ENCODE results near the gene ETV6.

The ETV6 gene

DNA sequence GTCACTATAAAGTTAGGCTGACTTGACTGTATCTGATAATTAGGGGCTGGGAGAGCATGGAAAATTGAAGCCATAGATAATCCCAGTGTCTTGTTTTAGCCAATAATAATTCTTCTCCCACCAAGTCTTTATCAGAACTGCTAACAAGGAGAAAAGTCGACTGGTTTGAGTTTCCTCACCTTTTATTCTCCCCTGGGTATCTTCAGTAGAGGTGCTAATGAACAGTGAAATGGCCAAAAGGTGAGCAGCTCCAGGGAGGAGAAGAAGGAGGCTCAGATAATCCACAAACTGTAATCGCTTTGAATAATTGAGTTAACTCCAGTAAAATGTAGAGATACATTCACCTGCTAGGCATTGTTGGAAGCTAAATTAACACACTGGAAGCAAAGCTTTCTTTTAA lies 72.6 kb downstream of the ETV6 start:
- no peak for DNase-seq

DNA sequence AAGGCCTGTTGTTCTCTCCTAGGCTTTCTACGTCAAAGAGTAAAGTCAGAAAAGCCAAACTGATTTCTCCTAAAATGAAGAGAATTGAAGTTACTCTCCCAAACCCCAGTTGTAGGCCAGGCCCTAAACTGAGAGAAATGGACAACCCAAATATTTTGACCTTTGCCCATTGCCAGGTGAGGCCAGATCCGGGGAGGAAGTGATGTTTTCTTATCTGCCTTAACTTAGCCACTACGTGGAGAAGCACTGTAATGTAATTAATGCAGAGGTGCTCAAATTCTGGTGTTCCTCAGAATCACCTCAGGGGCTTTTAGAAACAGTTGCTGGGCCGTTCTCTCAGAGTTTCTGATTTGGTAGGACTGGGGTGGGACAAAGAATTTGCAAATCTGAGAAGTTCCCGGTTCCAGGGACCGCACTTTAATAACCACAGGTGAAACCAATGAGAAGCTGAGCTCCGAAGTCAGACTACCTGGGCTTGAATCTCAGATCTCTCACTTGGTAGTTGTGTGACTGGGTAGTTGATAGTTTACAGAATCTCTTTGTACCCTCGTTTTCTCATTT lies 73.2 kb downstream of the ETV6 start:
- no peak for DNase-seq

DNA sequence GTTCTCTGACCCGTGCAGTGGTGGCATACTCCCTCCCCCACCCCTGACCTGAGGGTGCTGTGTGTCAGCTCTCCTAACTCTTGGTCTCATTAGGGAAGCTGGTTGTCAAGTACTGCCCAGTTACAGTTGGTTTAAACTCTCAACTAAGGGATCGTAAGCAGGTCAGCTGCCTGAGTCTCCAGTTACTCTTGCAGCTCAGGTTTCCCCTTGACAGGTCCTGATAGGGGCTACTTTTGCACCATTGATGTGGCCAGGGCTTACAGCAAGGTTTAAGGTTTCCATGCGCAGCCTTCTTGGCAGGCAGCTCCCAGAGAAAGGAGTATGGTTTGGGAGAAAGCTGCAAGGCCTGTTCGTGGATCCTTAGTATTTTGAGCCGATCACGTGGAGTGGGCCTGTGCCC lies 74.5 kb downstream of the ETV6 start:
- peak in 1 of 2 experiments; percentile 38 for DNase-seq

DNA sequence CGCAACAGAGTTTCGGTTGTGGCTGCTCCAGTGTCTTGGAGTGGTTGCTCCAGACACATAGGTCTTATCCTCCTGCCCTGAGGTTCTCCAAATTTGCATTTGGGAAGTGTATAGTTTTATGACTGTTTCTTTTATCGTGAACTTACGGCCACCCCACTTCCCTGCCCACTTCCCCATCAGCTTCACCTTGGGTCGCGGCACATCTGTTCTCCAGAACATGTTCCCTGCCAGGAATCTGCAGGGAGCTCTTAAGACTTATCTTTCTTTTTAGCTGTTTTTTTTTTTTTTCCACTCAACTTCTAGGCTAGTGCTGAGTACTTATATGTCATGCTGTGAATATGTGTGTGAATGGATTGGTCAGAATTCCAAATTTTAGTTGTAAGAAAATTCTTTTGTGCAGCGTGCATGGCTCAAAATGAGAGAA lies 75.4 kb downstream of the ETV6 start:
- no peak for DNase-seq

DNA sequence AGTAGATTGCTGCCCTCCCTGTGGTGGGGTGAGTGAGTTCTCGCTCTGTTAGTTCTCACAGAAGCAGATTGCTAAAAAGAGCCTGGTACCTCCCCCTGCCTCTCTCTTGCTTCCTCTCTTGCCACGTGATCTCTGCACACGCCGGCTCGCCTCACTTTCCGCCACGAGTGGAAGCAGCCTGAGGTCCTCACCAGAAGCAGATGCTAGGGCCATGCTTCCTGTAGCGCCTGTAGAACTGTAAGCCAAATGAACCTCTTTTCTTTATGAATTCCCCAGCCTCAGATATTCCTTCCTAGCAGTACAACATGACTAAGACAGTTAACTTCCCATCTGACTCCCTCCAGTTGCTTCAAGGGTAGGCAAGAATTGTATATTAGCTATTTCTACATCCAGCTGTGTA lies 76.2 kb downstream of the ETV6 start:
- DNase-seq, result no peak

DNA sequence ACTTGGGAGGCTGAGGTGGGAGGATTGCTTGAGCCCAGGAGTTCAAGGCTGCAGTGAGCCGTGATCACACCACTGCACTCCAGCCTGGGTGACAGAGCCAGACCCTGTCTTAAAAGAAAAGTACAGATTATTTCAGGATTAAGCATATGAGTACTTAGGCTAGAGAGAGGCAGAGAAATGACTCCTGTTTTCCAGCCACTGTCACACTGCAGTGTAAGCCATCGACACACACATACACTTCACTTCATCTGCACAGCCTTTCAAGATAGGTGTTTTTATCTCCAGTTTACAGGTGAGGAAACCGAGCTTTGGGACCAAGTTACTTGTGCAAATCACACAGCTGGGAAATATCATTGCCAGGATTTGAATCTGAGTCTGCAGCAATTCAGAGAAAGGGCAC lies 77.2 kb downstream of the ETV6 start:
- DNase-seq, result no peak

DNA sequence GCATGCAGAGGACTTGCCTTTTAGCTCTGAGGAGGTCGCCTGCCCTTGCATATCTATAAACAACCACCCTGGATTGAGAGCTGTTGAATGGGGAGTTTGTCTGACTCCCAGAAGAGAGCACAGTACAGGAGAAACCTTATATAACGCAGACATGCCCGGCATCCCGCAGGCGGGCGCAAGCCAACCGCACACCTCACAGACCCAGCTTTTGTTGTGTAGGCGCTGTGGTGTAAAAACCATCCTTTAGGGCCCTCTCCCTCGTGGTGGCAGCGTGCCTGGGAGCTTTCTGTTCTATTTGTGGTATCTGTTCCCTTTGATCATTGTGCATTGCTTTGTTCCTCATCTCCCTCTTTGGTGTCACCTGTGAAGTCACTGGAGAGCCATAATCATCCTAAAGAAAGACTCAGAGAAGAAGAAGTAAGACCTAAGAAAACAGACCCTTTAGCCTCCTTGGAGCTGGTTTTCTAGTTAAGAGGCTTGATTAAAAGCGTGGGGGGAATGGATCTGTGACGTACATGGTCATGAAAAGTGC lies 77.7 kb downstream of the ETV6 start:
- no peak for DNase-seq

DNA sequence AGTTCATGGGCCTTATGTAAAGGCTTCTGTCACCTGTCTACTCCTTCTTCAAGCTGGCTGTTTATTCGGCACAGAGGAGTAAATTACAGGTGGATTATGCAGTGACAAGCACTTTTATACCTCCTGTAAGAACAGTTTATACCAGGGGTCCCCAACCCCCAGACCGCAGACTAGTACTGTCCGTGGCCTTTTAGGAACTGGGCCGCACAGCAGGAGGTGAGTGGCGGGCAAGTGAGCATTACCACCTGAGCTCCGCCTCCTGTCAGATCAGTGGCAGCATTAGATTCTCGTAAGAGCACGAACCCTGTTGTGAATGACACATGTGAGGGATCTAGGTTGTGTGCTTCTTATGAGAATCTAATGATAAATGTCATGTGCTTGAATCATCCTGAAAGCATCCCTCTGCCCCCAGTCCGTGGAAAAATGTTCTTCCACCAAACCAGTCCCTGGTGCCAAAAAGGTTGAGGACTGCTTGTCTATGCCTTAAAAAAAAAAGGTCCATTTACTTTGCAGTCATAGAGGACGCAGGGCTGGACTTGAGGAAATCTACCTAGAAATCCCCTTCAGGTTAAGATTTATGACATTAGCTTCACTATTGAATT lies 78.8 kb downstream of the ETV6 start:
- no peak for DNase-seq

DNA sequence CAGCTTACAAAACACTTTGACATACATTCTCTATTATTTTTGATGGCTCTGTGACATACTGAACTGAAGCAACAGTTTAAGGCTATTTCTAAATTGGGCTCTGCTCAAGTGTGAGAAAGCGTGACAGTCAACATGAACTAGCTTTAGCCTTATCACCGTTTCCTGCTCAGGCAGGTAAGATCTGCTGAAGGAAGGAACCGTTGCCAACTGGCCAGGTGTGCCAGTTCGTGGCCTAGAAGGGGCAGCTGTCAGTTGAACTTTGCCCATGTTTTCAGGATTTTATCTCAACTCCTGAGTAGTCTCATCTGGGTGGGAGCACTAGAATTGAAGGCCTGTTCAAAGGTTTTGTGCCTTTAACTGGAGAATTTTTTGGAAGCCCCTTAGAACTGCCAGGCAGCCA lies 79.5 kb downstream of the ETV6 start:
- no peak for DNase-seq

DNA sequence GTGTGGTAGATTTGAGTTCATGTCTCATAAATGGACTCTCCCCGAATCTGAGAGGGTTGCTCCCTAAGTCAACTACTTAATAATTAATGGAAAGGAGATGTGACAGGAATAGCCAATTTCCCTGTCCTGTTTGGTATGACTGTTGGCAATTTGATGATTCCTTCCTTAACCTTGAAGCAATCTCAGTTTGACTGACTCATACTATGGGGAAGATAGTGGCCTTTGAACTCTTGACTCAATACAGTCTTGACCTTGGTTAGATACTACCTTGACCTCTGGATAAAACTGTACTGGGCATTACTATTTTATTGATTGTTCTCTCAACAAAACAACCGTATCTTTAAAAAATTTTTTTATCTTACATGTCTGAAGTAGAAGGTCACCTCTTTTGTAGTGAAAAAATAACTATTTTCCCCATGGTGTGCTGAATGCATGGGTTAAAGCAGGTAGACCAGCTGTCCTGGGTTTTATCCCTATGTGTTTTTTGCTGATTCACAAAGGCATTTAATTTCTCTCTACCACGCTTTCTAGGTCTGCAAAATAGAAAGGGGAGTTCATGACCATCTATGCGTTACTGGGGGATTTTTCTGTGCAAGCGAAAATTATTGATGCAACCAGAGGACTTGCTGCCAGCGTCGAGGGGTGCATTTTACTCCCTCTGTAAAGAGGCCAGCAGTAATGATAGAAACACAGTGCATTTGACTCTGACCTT lies 80.1 kb downstream of the ETV6 start:
- DNase-seq, result no peak

DNA sequence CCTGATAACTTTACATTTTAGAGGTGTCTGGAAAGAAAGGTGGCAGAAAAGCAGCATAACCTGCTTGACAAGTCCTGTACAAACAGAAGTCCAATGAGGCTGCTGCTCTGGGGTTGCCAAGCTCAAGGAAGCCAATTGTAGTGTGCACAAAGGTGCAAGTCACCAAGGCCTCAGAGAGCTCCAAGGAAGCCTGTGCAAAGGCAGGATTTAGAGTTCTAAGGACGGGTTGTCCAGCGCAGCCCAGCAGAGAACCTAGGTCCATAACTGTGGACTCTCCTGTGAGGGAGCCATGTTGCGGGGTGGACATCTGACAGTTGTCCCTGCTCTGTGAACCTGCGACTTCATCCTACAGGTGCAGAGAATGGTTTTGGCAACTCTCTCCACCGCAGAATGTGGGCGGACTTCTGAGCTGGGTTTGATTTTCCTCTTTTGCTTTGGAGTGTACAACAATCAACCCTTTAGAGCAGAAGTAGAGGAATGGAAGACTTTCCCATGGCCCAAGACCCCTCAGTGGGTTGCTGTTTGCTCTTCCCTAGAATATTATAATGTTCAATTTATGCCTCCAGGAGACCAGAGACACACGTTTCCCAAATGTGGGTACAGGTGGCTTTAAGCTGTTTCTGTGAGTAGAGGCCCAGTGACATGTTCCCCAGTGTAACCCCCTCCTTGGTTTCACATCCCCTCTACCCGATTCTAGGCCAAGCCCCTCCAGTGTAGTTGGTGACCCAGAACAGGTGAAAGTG lies 81.0 kb downstream of the ETV6 start:
- DNase-seq, result no peak

DNA sequence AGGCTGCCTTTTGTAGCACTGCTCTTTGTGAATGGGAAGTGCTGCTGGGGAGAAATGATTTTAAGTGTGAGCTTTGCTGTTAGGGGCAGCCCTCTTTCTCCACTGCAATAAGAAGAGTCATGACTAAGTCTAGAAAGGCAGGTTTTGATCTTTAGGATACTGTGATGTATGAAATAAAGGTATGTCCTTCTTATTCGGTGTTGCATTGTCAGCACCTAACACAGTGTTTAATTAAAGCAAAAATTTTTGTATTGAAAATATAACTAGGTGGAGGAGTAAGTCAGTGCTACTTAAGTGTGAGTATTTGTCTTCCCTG lies 81.5 kb downstream of the ETV6 start:
- no peak for DNase-seq

DNA sequence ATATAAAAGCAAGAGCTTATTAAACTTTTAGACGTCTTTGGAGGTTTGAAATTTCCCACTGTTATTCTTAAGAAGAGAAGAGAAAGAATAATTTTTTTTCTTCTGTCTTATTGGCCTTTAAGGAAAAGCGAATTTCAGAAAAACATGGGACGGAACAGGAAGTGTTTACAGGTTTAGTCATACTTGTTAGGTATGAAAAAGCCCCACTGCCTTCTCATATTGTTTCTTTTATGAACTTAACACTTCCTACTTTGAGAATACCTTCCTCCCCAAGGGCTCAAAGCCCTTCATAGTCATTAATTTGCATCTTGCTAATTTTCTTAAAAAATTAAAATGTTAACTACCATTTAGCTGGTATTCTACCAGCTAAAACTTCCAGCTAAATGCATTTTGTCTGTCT lies 82.0 kb downstream of the ETV6 start:
- DNase-seq, result no peak

DNA sequence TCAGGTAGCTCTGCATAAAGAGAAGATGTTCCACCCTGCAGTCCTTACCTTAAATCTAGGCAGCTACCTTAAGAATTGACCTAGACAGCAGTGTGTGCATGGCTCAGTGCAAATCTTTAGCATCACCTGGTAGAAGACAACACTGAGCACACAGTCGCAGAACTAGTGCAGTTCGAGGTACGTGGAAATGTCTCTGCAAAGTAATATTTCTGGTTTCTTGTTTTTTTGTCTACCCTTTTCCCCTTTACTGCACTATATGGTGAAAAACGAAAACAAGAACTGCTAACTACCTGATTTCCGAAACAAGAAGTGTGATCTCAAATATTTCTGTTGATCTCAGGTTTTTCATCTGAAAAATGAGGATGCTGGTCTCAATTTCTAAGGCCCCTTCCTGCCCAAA lies 82.5 kb downstream of the ETV6 start:
- DNase-seq, result no peak

DNA sequence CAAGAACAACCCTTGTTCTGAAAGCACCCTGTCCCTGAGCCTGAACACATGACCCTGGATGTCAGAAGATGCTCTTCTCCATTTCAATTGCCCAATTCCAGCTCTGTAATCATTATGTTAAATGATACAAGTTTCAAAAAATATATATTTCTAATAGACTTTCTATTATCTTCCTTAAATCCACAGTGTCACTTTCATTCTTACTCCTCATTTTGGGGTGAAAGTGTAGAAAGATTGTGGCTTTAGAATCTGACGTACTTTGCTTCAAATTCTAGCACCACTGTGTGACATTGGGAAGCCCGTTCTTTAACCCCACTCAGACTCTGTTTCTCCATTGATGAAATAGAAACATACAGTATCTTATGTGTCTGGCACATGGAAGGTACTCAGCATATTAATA lies 83.2 kb downstream of the ETV6 start:
- DNase-seq, result no peak

DNA sequence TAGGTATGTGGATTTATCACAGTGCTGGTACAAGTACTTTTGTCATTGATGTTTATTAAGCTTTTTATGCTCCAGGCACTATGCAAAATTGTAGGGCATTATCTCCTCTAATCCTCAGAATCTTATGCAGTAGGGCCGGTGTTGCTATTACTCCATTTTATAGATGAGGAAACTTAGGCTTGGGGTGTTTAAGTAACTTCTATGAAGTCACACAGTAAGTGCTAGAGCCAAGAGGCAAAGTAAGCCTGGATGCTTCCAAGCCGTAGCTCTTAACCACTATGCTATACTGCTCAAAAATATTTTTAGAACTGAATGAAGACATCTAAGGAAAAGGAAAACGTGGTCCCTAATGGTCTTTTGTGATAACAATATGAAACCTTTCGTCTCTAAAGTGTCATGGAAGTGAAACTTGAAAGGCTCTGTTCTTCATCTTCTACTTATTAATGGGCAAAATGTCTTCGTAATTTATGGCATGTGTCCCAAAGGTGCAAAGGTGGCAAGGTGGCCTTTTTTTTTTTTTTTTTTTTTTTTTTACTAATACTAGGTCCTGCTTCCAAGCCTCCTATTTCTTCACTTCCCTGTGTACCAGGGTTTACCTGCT lies 85.2 kb downstream of the ETV6 start:
- no peak for DNase-seq

DNA sequence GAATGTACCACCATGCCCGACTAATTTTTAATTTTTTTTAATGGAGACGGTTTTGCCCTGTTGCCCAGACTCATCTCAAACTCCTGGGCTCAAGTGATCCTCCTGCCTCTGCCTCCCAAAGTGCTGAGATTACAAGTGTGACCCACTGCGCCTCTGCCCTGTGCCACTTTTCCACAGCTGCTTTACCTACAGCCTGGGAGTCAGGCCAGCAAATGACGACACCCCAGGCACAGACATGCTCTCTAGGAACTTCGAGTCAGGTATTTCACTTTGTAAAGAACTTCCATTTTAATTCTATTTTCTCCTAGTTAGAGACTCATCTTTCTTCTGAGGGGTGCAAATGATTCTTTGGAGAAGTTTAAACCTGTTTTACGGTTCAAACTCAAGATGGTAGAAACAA lies 89.0 kb downstream of the ETV6 start:
- no peak for DNase-seq

DNA sequence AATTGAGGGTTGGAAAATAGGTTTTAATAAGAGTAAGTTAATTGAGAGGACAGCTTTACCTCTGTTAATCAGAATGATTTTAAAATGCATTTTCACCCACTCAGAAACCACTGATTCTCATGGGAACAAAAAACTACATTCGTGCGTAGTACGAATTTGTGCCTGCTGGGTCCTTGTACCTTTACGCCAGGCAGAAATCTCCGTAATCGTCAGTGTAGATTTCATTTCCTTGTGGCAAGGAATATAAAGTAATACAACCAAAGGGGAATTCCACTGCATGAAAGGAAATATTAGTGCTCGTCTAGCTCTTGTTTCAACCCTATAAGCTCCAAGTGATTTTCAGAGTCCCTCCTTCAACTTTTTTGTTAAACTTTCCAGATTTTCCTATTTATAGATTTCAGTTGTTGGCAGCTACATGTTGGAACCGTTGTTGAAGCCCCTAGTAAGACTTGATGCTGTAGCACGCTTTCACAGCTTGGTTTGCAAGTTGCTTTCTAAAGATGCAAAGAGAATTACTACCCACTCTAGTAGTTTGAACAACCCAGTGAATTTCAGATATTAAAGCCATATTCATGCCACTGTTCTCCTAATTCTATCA lies 90.6 kb downstream of the ETV6 start:
- DNase-seq, result no peak

DNA sequence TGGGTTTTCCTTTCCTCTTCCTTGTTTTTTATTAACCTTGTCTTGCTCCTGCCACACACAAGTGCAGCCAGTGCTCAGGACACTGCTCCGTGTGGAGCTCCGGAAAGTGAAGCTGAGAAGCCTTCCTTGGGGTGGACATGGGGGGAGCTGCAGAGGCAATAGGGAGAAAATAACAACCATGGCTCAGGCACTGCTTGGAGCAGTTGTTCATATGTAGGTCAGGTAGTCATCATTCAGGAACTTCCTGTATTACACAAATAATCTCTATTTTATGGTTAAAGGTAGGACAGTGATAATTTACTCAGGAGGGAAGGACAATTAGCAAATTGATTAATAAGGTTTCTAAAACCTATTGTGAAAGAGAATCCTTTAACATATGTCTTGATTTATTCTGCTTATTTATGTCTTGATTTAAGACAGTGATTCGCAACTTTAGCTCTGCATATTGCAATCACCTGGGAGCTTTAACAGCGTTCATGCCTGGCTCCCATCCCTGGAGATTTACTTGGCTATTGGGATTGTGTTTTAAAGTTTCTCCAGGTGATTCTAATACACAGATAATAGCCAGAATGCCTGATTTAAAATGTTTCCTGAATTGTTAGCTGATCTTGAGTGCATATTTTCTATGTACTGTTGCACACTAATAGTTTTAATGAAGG lies 92.1 kb downstream of the ETV6 start:
- DNase-seq, result no peak

DNA sequence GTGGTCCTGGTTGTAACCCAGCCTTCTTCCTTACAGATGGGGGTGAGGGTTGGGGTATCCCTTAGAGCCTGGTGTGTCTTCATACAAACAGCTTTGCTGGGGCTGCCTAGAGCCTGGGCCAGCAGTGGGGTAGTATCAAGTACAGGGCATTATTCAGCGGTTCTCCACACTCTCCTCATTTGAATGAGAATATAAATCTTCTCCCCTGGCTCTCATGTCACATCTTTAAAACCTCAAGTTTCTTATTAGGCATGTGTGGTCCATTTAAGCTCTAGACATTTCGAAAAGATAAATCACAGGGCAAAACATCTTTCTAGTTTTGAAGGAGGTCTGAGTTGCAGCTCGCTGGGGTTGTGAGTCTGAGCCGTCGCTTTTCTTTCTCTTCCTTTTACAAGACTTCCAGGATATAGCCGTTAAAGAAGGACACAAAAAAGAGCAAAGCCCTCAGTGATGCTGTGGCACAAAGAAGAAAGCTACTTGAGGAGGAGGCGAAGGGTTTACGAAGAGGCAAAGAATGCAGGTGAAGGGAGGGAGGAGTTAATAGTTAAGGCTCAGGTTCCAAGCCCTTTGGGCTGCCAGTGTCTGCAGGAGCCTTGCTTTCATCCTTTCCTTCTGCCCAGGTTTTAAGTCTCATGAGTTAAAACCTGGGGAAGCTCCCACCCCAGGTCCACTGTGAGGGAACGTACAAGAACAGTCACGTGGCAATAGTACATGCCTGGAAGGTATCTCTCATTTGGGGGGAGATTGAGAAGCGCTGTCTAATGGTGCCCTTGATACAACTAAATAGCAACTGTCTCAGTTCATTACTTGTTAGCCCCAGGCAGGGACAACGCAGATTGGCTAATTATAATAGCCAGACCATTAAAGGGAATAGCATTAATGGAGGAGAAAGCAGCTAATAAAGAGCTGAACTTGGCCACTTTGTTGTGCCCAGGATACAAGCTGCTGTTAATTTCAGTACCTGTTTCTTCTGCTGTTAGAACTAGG lies 94.2 kb downstream of the ETV6 start:
- DNase-seq, result no peak

DNA sequence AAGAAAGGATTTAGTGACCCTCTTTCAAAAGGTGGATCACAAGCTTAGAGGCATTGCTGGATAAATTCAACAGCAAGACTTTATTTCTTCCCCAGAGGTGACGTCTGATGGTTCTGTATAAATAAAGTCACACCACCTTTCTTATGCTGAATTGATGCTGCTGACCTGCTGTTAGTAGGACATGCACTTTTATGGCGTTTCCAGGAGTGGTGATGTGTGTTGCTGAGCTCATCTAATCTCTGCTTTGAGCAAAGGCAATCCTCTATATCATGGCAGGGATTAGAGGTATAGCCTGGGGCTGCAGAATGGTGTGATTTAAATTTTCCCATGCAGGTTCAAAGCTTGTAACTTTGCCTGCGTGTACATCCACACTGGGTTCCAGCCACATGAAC lies 94.9 kb downstream of the ETV6 start:
- no peak for DNase-seq
